Transverse colon (tissue), 4 donors: Measurements from ENCODE around the gene HMCN1. TPM values are rescaled to one million over a fixed set of nuclear protein-coding genes. Genes with fewer than 3 reads are reported as not detected.

Source experiments
- DNase-seq: peaks from one replicate; pipeline ENCODE4 v3.0.0-alpha.2; 2019
- H3K27ac ChIP-seq, 4 donors: fragments of 200-600 bp; sonication (generic); 2 replicates each; pipeline ENCODE4 v1.5.1; 2016 to 2018; ENCODE audit warnings: inconsistent platforms in 4 of 4
- H3K27me3 ChIP-seq: fragments of 200-600 bp; sonication (generic); 2 replicates; pipeline ENCODE4 v1.5.1; 2017; ENCODE audit warnings: inconsistent platforms
- H3K36me3 ChIP-seq, 4 donors: fragments of 200-600 bp; sonication (generic); 2 replicates each; pipeline ENCODE4 v1.5.1; 2017 to 2019; ENCODE audit warnings: inconsistent platforms in 4 of 4
- H3K4me1 ChIP-seq, 4 donors: fragments of 200-600 bp; sonication (generic); 2 replicates each; pipeline ENCODE4 v1.5.1; 2017 to 2020; ENCODE audit warnings: inconsistent platforms in 4 of 4
- H3K4me3 ChIP-seq, 4 donors: fragments of 200-600 bp; sonication (generic); 1 replicate in 1 of 4; 2 replicates in 3 of 4; pipeline versions ENCODE4 v1.5.1 to v1.6.1; 2017 to 2019; ENCODE audit warnings: inconsistent platforms in 4 of 4
- H3K9me3 ChIP-seq, 2 donors: fragments of 200-600 bp; sonication (generic); 2 replicates each; pipeline ENCODE4 v1.5.1; 2017 to 2019; ENCODE audit warnings: inconsistent platforms in 2 of 2
- EP300 ChIP-seq: sonication (generic); formaldehyde crosslinking; IDR thresholded peaks from one replicate; pipeline ENCODE4 v1.6.1; 2017; ENCODE audit warnings: antibody characterized with exemption, low read depth
- POLR2A ChIP-seq: fragments of 450-650 bp; IDR thresholded peaks from one replicate; pipeline ENCODE4 v1.6.1; 2016; ENCODE audit warnings: antibody characterized with exemption, mild to moderate bottlenecking, moderate library complexity
- POLR2AphosphoS5 ChIP-seq, 3 donors: sonication (generic); formaldehyde crosslinking; IDR thresholded peaks; one replicate each; pipeline ENCODE4 v1.6.1; 2016; ENCODE audit warnings: antibody characterized with exemption in 3 of 3
- WGBS, 2 donors: methylation state at CpG; one replicate each; pipeline ENCODE4 v1.1.5; 2018; ENCODE audit warnings: low coverage in 1 of 2; 5-methylcytosine and 5-hydroxymethylcytosine counted together
- in situ Hi-C, 4 donors: fragments of 200-750 bp; cut with MboI; loops; one replicate each; pipeline versions ENCODE4 v1.15.0 to v1.15.1; 2017; ENCODE audit warnings: low sequenced_read_pairs in 3 of 4, low pct_ligation_motif_present in 1 of 4, low pct_unique_long_range_greater_than_20kb in 1 of 4
- intact Hi-C: fragments of 100-400 bp; cut with DNase I; formaldehyde crosslinking; loops from one replicate; pipeline ENCODE4 v1.15.1; 2023; ENCODE audit warnings: low total_unique reads
- total RNA-seq, 4 donors: library from RNA; depleted of rRNA; stranded (reverse); fragments of >200 nt; gene quantifications; one replicate each; pipeline ENCODE4 v1.1.0, GENCODE V29; 2016
- TF ChIP-seq, protein P1 (sequence below), 5 experiments: fragments of 200-600 bp in 3 of 5; fragments of 450-650 bp in 2 of 5; sonication (generic) in 3 of 5; IDR thresholded peaks; 1 replicate in 2 of 5; 2 replicates in 3 of 5; pipeline ENCODE4 v1.5.1; 2016 to 2017; ENCODE audit warnings: antibody characterized with exemption in 5 of 5, inconsistent platforms in 3 of 5, mild to moderate bottlenecking in 2 of 5, moderate library complexity in 1 of 5

HMCN1 gene
- total RNA-seq, 4 donors from 2014 or later, result 1.1 to 2.7 (median 2.1) TPM

GRCh38 chr1:186002406-186002805 lies 268.2 kb downstream of the HMCN1 start:
- Histone ChIP-seq H3K27me3 (no peaks in the 10 kb centered on the region), H3K4me1 (no peaks in the 10 kb centered on the region), H3K9me3 (no peaks in the 10 kb centered on the region), H3K36me3 (no peaks in the 10 kb centered on the region), H3K27ac (no peak overlapping the region), H3K4me3 (no peak overlapping the region)
- 92 to 100% methylated on average over 2 of the region's 2 CpGs for WGBS, 2 donors
- DNase-seq, result no peak
- TF ChIP-seq, protein P1, sequence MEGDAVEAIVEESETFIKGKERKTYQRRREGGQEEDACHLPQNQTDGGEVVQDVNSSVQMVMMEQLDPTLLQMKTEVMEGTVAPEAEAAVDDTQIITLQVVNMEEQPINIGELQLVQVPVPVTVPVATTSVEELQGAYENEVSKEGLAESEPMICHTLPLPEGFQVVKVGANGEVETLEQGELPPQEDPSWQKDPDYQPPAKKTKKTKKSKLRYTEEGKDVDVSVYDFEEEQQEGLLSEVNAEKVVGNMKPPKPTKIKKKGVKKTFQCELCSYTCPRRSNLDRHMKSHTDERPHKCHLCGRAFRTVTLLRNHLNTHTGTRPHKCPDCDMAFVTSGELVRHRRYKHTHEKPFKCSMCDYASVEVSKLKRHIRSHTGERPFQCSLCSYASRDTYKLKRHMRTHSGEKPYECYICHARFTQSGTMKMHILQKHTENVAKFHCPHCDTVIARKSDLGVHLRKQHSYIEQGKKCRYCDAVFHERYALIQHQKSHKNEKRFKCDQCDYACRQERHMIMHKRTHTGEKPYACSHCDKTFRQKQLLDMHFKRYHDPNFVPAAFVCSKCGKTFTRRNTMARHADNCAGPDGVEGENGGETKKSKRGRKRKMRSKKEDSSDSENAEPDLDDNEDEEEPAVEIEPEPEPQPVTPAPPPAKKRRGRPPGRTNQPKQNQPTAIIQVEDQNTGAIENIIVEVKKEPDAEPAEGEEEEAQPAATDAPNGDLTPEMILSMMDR (IDR thresholded peaks at IDR 0.05), result no peak
- TF ChIP-seq POLR2AphosphoS5 (IDR thresholded peaks at IDR 0.05) (no peak), EP300 (no peak), POLR2A (no peak)
- in situ Hi-C loops (no loop called here), intact Hi-C loops (no loop called here)

DNA sequence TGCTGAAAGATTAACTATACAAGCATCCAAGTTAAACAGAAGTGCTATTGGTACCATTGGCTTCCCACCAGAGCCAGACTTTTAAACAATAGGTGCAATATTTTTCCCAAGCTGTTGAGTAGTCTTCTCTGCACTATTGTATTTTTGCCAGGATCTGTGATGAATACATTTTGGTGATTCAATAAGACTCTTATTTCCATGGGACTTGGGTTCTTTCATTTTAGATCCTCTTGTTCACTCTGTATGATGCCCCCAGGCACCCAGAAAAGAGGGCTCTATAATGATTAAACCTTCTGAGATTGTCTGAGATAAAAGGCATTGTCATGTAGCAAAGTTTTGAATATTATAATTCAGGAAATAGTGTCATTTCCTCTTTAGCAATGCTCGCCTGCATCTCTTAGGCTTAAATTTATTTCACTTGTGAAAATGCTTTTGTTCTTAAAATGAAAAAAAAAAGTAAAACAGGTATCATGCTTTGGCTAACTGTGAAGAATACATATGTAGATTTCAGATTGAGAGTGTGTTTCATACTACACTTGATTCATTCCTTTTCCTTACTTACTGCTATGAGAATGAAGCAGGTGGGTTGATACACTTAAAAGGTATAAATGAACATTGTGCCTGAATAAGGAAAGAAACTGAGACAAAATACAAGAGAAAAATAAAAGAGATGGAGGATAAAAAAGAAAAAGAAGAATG lies 275.0 kb downstream of the HMCN1 start:
- WGBS, 2 donors, result 39 to 57% methylated on average over 1 of the region's 1 CpG
- H3K27ac ChIP-seq, result no peak overlapping the region
- no peak overlapping the region for H3K4me3 ChIP-seq
- no peaks in the 10 kb centered on the region for H3K36me3 ChIP-seq
- DNase-seq, result no peak
- H3K27me3 ChIP-seq, result no peaks in the 10 kb centered on the region
- in situ Hi-C loops (no loop called here), intact Hi-C loops (no loop called here)
- TF ChIP-seq POLR2AphosphoS5 (IDR thresholded peaks at IDR 0.05) (no peak), EP300 (no peak), POLR2A (no peak)
- TF ChIP-seq, protein P1 (IDR thresholded peaks at IDR 0.05), result no peak
- H3K4me1 ChIP-seq, result no peaks in the 10 kb centered on the region
- no peaks in the 10 kb centered on the region for H3K9me3 ChIP-seq

GRCh38 chr1:186014370-186015037 lies 280.3 kb downstream of the HMCN1 start:
- no peaks in the 10 kb centered on the region for H3K27me3 ChIP-seq
- intact Hi-C loops, result no loop called here
- no peaks in the 10 kb centered on the region for H3K36me3 ChIP-seq
- in situ Hi-C loops, result no loop called here
- H3K9me3 ChIP-seq, result no peaks in the 10 kb centered on the region
- H3K27ac ChIP-seq, result no peak overlapping the region
- no peak for DNase-seq
- TF ChIP-seq EP300 (no peak), POLR2A (no peak), POLR2AphosphoS5 (IDR thresholded peaks at IDR 0.05) (no peak)
- TF ChIP-seq, protein P1 (IDR thresholded peaks at IDR 0.05), result no peak
- no peaks in the 10 kb centered on the region for H3K4me1 ChIP-seq
- H3K4me3 ChIP-seq, result no peak overlapping the region

GRCh38 chr1:186016856-186017255 lies 282.7 kb downstream of the HMCN1 start:
- no peak for DNase-seq
- Histone ChIP-seq H3K36me3 (no peaks in the 10 kb centered on the region), H3K27ac (no peak overlapping the region), H3K4me1 (no peaks in the 10 kb centered on the region), H3K9me3 (no peaks in the 10 kb centered on the region), H3K27me3 (no peaks in the 10 kb centered on the region), H3K4me3 (no peak overlapping the region)
- in situ Hi-C loops (no loop called here), intact Hi-C loops (no loop called here)
- TF ChIP-seq, protein P1 (IDR thresholded peaks at IDR 0.05), result no peak
- no peak for TF ChIP-seq EP300
- no peak for TF ChIP-seq POLR2A
- TF ChIP-seq POLR2AphosphoS5 (IDR thresholded peaks at IDR 0.05), result no peak
